Stimulated activated CD8-positive, alpha-beta memory T cell treated with anti-CD3 and anti-CD28 coated beads, Interleukin-15, amount 100 ng/mL, for 48 hours (primary cell): ENCODE measurements around the gene ZNF560.
A peak's percentile ranks its signal among the peaks of the same experiment; 100 is the strongest.
"Not testable (repeated sequence)": the region's sequence is repeated elsewhere in the genome, so short reads cannot be mapped to it uniquely, and the experiment has no call there.

ENCODE experiments used
- DNase-seq, 2 donors: peaks; one replicate each; pipeline ENCODE4 v3.0.0-alpha.2; 2020; ENCODE audit warnings: low read depth in 2 of 2

The ZNF560 gene

GRCh38 chr19:9498183-9498902 is at the start of gene ZNF560:
TSS of gene ZNF560 (minus strand) at chr19:9498616. CDS start at chr19:9475313, 23,303 bp downstream.
- no peak for DNase-seq

DNA sequence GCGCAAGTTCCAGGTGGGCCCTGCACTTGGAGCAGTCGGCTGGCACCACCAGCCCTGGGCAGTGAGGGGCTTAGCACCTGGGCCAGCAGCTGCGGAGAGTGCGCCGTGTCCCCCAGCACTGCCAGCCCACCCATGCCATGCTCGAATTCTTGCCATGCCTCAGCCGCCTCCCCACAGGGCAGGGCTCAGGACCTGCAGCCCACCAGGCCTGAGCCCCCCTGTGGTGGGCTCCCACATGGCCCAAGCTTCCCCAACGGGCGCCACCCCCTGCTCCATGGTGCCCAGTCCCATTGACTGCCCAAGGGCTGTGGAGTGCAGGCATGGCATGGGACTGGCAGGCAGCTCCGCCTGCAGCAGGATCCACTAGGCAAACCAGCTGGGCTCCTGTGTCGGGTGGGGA is 49.5 kb upstream of the ZNF560 start:
- no peak for DNase-seq

- DNase-seq, result not testable (repeated sequence)
Measured at GRCh38 chr19:9541281-9541680, 42.9 kb upstream of the ZNF560 start.

GRCh38 chr19:9539921-9540320 is 41.5 kb upstream of the ZNF560 start:
- DNase-seq, result not testable (repeated sequence)

- not testable (repeated sequence) for DNase-seq
Measured at GRCh38 chr19:9539201-9539600, 40.8 kb upstream of the ZNF560 start.

DNA sequence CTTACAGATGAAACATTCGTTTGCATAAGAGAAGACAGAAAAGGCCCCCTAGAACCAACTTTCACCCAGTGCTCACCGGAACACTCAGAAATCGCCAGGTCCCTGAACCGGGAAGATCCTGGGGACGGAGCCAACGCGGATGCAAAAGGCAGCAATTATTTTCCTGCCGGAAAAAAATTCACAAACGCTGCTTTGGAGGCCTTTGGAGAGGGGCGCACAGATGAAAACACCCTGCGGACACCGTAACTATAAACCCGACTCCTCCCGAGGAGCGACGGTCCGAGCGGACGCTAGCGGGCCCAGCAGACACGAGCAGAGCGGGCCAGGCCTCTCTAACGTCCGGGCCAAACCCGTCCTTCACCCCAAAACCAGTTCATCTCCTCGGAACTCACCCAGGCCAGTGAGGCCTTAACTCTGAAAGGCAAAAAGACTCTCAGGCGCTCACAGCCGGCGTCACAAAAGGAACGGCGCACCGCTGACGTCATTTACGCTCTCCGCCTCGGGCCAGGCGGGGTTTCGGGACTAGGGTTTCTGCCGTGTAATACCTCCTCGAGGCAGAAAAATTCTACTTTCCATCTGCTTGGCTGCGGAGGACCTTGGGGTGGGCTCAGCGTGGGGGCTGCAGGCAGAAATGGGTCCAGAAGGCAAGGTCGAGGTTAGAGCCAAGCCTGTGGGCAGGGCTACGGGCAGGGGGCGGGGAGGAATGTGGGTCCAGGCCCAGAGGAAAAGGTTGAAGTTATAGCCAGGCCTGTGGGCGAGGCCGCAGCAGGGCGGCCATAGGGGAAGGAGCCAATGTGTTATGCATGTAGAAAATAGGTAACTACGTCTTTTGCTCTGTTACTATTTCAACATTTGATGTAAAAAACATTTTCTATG is 40.0 kb upstream of the ZNF560 start, which contains the start of gene ZNF426:
TSS of gene ZNF426 (minus strand) at position 463 of the 876 bp plus-strand sequence. CDS start 2,413 bp downstream, outside the sequence.
- DNase-seq, result peak; percentile 79 to 80

GRCh38 chr19:9535934-9536333 is 37.5 kb upstream of the ZNF560 start:
- DNase-seq, result no peak

- no peak for DNase-seq
Measured at GRCh38 chr19:9531933-9532332, 33.5 kb upstream of the ZNF560 start.

DNA sequence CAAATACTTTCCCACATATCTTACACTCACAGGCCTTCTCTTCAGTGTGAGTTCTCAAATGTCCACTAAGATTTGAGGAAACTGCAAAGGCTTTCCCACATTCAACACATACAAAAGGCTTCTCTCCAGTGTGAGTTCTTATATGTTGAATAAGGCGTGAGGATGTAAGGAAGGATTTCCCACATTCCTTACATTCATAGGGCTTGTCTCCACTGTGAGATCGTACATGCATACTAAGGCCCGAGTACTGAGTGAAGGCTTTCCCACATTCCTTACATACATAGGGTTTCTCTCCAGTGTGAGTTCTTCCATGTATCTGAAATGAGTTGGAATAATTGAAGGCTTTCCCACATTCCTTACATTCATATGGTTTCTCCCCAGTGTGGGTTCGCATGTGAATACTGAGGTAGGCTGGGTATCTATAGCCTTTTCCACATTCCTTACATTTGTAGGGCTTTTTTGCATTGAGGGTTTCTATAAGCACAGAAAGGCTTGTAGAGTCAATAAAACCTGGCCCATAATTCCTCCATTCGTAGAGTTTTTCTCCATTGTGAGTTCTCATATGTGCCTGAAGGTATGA is 30.4 kb upstream of the ZNF560 start:
- no peak for DNase-seq

GRCh38 chr19:9523885-9524474 is 25.6 kb upstream of the ZNF560 start:
- no peak for DNase-seq

- no peak for DNase-seq
Measured at GRCh38 chr19:9507285-9507684, 8.9 kb upstream of the ZNF560 start.

- DNase-seq, result no peak
Measured at GRCh38 chr19:9500796-9501195, 2.4 kb upstream of the ZNF560 start.

GRCh38 chr19:9494096-9494495 is 4.3 kb downstream of the ZNF560 start:
- DNase-seq, result no peak

DNA sequence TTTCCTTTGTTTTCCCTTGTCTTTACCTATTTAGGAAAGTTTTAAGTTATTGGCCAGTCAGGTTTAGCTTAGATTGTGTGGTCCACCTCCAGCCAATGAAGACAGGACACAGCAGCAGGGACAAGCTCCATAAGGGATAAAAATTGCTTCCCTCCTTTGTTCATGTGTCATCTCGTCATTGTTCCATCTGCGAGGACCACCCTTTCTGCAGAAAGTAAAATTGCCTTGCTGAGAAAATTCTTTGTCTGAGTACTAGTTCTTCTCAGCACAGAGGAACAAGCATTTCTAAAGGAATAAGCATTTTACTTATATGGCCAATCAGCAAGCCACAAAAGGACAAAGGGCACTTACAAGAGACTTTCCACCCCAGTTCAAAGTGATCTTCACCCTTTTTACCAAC is 11.4 kb downstream of the ZNF560 start:
- DNase-seq, result no peak

DNA sequence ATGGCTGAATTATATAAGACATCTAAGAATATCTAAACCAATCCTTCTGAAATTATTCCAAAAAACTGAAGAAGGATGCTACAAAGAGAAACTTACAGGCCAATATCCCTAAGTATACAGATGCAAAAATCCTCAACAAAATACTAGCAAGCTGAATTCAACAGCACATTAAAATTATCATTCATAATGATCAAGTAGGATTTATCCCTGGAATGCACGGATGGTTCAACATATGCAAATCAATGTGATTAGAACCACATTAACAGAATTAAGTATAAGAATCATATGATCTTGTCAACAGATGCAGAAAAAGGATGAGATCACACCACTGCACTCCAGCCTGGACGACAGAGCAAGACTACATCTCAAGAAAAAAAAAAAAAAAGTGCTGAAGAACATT is 13.3 kb downstream of the ZNF560 start:
- DNase-seq, result no peak

GRCh38 chr19:9474975-9475374 is 23.4 kb downstream of the ZNF560 start:
- DNase-seq, result no peak

- DNase-seq, result no peak
Measured at GRCh38 chr19:9467161-9467560, 31.3 kb downstream of the ZNF560 start.

GRCh38 chr19:9461938-9462337 is 36.5 kb downstream of the ZNF560 start:
- DNase-seq, result no peak

DNA sequence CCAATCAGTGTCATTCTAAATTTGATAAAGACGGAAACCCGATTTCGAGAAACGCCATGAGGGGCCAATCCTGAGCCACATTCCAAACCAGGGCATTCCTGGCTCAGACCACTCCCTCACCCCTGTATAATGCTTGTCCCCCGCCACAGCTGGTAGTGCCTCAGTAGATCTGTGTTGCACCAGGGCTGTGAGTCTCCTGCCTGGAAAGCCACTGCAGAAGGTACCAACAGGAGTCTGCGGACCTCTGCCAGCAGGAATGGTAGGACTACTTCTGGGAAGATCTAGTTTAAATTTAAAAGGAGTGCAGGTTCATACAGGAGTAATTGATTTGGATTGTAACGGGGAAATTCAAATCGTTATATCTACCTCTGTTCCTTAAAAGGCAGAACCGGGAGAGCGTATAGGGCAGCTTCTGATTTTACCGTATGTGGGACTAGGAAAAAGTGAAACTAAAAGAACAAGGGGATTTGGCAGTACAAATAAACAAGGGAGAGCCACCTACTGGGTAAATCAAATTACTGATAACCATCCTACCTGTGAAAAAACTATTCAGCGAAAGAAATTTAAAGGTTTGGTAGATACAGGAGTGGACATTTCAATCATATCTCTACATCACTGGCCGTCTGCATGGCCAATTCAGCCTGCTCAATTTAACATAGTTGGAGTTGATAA is 42.3 kb downstream of the ZNF560 start:
- DNase-seq, result no peak

GRCh38 chr19:9453953-9454352 is 44.5 kb downstream of the ZNF560 start:
- no peak for DNase-seq

DNA sequence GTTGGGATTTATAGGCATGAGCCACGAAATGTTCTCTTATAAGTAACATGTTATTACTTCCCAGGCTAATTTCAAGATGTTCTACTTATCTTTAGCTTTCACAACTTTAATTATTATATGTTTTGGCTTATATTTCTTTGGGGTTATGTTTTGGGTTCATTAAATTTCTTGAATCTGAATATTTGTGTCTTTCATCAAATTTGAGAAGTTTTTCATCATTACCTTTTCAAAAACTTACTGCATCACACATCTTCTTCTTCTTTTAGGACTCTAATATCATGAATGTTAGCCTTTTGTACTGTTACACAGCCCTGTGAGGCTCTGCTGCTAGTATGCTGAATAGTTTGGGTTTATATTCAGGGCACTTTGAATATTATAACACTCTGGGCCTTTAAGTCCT is 53.4 kb downstream of the ZNF560 start:
- no peak for DNase-seq

- DNase-seq, result no peak
Measured at GRCh38 chr19:9436358-9436757, 62.1 kb downstream of the ZNF560 start.
